SKM-1 treated with dmso at 0.1 percent for 144 hours (cell line): ENCODE results near the gene NFKBIL1.

ENCODE experiments used
- DNase-seq: peaks from one replicate; lab custom pipeline; 2025; ENCODE audit not compliant: unreplicated experiment; lab: John Stamatoyannopoulos, UW

Gene NFKBIL1

GRCh38 chr6:31559606-31559957 lies 12.2 kb downstream of the NFKBIL1 start:
- DNase-seq: no peak

DNA sequence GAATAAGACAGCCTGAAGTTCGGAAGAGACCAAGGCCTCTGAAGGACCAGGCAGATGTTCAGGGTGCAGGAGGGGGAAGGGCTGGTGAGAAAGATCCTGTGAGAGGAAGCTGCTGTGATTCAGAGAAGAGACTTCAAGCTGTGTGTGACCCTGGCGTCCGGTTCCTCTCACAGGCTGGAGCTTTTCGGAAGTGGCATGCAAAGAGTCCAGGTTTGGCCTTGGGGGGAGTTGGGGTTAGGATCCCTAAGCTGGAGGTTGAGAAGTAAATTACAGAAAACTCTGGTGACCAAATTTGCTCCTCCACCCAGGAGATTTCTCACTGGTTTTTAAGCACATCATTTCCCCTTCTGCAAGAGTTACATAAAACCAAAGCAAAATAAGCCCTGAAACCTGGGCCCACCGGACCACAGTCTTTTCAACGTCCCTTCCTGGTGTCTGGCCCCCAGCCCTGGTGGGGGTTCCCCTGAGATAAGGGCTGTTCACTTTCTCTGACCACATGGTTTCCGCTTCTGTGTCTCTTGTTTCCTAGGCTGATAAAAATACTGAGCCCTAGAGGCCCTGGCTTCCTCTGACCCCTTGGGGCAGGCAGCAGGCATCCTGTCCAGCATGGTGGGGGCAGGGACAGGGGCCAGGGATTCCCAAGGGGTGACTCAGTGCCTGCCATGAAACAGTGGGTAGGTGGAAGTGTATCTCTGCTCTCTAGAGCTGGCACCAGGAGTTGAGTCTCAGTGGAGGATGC lies 12.7 kb downstream of the NFKBIL1 start:
- DNase-seq: peak; percentile 96

GRCh38 chr6:31560697-31561058 lies 13.3 kb downstream of the NFKBIL1 start:
- no peak for DNase-seq

DNA sequence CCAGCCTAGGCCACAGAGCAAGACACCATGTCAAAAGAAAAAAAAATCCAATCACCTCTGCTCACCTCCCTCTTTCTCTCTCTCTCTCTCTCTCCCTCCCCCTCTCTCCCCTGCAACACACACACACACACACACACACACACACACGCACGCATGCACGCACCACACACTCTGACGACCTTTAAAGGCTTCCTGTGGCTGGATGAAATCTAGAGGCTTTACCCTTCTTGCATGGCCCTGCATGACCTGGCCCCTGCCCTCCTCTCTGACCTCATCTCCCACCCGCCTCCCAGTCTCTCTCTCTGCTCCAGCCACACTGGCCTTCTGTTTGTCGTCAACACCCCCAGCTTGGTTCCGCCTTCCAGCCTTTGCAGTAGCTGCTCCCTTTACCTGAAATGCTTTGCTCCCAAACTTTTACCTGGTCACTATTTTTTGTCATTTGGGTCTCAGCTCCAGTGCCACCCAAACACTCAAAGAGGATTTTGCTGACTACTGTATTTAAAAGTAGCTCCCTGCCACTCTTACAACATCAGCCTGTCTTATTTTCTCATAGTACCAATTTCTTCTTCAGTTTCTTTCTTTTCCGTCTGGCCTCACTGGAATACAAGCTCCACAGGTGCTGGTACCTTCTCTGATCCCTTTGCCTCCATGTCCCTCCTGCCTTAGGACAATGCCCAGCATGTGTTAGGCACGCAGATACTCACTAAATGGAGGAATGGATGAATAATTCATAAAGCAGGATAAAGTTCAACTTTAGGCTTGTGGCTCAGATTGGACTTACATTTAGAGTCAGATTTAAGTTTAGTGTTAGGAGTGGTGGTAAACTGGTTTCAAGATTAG lies 20.3 kb downstream of the NFKBIL1 start:
- DNase-seq: no peak

GRCh38 chr6:31568537-31568961 lies 21.1 kb downstream of the NFKBIL1 start:
- no peak for DNase-seq

DNA sequence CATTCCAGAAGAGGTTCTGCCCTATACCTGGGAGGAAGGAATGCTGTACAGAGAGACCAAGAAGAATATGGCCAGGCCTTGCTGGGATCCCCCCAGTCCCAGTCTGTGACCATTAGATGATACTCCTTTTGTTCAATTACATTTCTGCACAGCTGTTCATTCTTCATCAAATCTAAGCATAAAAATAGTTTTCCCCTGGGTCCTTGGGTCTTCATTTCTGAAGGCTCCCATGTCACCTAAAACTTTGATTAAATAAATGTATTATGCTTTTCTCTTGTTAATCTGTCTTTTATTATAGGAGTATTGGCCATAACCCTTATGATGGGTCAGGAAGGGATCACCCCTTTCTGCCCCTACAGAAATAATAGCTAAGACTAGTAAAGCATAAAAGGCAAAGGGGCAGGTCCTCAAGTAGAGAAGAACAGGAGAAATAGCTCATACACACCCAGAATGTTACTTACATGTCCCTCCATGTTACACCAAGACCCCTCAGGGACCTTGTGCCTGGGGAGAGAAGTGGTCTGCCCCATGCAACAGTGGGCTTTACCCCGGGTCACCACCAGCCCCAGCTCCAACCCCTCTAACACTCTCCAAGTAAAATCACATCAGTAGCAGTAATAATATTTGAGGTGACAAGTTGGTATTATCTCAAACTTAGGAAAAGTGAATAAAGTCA lies 22.6 kb downstream of the NFKBIL1 start:
- no peak for DNase-seq

GRCh38 chr6:31572041-31572911 lies 24.9 kb downstream of the NFKBIL1 start, which contains the start of gene LTA:
TSS of gene LTA (plus strand) at chr6:31572289. CDS start at chr6:31572743, 454 bp downstream.
- no peak for DNase-seq

DNA sequence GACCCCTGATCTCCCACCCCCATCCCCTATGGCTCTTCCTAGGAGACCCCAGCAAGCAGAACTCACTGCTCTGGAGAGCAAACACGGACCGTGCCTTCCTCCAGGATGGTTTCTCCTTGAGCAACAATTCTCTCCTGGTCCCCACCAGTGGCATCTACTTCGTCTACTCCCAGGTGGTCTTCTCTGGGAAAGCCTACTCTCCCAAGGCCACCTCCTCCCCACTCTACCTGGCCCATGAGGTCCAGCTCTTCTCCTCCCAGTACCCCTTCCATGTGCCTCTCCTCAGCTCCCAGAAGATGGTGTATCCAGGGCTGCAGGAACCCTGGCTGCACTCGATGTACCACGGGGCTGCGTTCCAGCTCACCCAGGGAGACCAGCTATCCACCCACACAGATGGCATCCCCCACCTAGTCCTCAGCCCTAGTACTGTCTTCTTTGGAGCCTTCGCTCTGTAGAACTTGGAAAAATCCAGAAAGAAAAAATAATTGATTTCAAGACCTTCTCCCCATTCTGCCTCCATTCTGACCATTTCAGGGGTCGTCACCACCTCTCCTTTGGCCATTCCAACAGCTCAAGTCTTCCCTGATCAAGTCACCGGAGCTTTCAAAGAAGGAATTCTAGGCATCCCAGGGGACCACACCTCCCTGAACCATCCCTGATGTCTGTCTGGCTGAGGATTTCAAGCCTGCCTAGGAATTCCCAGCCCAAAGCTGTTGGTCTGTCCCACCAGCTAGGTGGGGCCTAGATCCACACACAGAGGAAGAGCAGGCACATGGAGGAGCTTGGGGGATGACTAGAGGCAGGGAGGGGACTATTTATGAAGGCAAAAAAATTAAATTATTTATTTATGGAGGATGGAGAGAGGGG lies 26.1 kb downstream of the NFKBIL1 start:
- DNase-seq: no peak

DNA sequence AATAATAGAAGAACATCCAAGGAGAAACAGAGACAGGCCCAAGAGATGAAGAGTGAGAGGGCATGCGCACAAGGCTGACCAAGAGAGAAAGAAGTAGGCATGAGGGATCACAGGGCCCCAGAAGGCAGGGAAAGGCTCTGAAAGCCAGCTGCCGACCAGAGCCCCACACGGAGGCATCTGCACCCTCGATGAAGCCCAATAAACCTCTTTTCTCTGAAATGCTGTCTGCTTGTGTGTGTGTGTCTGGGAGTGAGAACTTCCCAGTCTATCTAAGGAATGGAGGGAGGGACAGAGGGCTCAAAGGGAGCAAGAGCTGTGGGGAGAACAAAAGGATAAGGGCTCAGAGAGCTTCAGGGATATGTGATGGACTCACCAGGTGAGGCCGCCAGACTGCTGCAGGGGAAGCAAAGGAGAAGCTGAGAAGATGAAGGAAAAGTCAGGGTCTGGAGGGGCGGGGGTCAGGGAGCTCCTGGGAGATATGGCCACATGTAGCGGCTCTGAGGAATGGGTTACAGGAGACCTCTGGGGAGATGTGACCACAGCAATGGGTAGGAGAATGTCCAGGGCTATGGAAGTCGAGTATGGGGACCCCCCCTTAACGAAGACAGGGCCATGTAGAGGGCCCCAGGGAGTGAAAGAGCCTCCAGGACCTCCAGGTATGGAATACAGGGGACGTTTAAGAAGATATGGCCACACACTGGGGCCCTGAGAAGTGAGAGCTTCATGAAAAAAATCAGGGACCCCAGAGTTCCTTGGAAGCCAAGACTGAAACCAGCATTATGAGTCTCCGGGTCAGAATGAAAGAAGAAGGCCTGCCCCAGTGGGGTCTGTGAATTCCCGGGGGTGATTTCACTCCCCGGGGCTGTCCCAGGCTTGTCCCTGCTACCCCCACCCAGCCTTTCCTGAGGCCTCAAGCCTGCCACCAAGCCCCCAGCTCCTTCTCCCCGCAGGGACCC lies 27.0 kb downstream of the NFKBIL1 start:
- DNase-seq: no peak

GRCh38 chr6:31575335-31575901 lies 28.0 kb downstream of the NFKBIL1 start, which contains the start of gene TNF:
TSS of gene TNF (plus strand) at chr6:31575565. CDS start at chr6:31575742, 177 bp downstream.
- no peak for DNase-seq

DNA sequence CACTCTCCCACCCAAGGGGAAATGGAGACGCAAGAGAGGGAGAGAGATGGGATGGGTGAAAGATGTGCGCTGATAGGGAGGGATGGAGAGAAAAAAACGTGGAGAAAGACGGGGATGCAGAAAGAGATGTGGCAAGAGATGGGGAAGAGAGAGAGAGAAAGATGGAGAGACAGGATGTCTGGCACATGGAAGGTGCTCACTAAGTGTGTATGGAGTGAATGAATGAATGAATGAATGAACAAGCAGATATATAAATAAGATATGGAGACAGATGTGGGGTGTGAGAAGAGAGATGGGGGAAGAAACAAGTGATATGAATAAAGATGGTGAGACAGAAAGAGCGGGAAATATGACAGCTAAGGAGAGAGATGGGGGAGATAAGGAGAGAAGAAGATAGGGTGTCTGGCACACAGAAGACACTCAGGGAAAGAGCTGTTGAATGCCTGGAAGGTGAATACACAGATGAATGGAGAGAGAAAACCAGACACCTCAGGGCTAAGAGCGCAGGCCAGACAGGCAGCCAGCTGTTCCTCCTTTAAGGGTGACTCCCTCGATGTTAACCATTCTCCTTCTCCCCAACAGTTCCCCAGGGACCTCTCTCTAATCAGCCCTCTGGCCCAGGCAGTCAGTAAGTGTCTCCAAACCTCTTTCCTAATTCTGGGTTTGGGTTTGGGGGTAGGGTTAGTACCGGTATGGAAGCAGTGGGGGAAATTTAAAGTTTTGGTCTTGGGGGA lies 28.7 kb downstream of the NFKBIL1 start:
- no peak for DNase-seq

DNA sequence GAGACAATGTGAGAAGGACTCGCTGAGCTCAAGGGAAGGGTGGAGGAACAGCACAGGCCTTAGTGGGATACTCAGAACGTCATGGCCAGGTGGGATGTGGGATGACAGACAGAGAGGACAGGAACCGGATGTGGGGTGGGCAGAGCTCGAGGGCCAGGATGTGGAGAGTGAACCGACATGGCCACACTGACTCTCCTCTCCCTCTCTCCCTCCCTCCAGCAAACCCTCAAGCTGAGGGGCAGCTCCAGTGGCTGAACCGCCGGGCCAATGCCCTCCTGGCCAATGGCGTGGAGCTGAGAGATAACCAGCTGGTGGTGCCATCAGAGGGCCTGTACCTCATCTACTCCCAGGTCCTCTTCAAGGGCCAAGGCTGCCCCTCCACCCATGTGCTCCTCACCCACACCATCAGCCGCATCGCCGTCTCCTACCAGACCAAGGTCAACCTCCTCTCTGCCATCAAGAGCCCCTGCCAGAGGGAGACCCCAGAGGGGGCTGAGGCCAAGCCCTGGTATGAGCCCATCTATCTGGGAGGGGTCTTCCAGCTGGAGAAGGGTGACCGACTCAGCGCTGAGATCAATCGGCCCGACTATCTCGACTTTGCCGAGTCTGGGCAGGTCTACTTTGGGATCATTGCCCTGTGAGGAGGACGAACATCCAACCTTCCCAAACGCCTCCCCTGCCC lies 29.6 kb downstream of the NFKBIL1 start:
- DNase-seq: no peak

- no peak for DNase-seq
These were observed 30.2 kb downstream of the NFKBIL1 start for GRCh38 chr6:31577579-31577966.

- no peak for DNase-seq
These were observed 31.0 kb downstream of the NFKBIL1 start for GRCh38 chr6:31578184-31579118.

GRCh38 chr6:31579119-31579505 lies 31.7 kb downstream of the NFKBIL1 start:
- DNase-seq: no peak
